Astrocyte (in vitro differentiated cells and primary cell): ENCODE results near the gene CAPS.

Experiments used
- CTCF ChIP-seq: IDR thresholded peaks from 2 replicates; pipeline ENCODE4 v1.5.1; 2011; ENCODE audit warnings: low read depth, mild to moderate bottlenecking, inconsistent platforms, low read length, moderate library complexity; ENCODE audit not compliant: insufficient read depth
- EZH2 ChIP-seq: IDR thresholded peaks from 2 replicates; pipeline ENCODE4 v1.6.1; 2012; ENCODE audit warnings: mild to moderate bottlenecking, low read length, inconsistent platforms; ENCODE audit not compliant: insufficient read depth

GRCh38 chr19:5936292-5936592, 22.2 kb downstream of the CAPS start:
- TF ChIP-seq EZH2 = no peak
- TF ChIP-seq CTCF = no peak
